Measurements from ENCODE around the gene CNNM4. TPM values are rescaled to one million over a fixed set of nuclear protein-coding genes. Genes with fewer than 3 reads are reported as not detected.

CNNM4 gene
- total and polyA plus RNA-seq, 7 donors, result 2.3 to 36.7 (median 6.6) TPM

DNA sequence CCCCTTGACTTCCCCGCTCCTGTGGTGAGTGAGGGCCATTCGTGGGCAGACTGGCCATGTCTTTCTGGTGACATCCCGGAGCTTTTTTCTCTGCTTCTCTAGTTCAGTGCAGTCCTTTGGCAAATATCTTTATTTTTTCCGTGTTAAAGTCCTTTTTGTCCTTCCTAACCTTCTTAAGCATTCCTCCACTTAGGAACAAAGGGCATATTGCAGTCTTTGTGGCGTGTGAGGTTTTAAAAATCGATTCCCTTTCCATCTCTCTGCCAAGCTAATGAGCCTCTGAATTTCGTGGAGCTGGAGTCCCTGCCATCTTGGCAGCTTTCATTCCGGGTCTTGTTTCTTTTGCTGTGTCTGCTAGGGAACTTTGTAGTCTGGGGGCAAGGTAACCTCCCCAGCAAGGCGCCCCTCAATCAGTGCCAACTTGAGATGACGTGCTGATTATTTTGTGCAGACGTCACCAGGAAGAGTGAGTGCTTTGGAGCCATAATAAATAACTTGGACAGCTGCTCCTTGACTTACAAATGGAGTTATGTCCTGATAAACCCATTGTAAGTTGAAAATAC lies 60.5 kb downstream of the CNNM4 start:
- no peak for DNase-seq
- intact Hi-C loops (cut with DNase I), result no loop called here
- WGBS, 2 donors, result 45 to 81% methylated on average over 11 of the region's 11 CpGs
- no peak overlapping the region for H3K4me3 ChIP-seq
- no peaks in the 10 kb centered on the region for H3K27me3 ChIP-seq
- H3K36me3 ChIP-seq, result peaks cover 0 to 14% (median 10%) of the 10 kb centered on the region in 4 donors
- no peaks in the 10 kb centered on the region for H3K9me3 ChIP-seq
- peaks cover 0 to 82% (median 74%) of the 10 kb centered on the region in 4 donors for H3K4me1 ChIP-seq
- TF ChIP-seq POLR2AphosphoS5 (IDR thresholded peaks at IDR 0.05) (no peak), EP300 (IDR thresholded peaks at IDR 0.05) (no peak), POLR2A (IDR thresholded peaks at IDR 0.05) (no peak)
- TF ChIP-seq, protein P1, sequence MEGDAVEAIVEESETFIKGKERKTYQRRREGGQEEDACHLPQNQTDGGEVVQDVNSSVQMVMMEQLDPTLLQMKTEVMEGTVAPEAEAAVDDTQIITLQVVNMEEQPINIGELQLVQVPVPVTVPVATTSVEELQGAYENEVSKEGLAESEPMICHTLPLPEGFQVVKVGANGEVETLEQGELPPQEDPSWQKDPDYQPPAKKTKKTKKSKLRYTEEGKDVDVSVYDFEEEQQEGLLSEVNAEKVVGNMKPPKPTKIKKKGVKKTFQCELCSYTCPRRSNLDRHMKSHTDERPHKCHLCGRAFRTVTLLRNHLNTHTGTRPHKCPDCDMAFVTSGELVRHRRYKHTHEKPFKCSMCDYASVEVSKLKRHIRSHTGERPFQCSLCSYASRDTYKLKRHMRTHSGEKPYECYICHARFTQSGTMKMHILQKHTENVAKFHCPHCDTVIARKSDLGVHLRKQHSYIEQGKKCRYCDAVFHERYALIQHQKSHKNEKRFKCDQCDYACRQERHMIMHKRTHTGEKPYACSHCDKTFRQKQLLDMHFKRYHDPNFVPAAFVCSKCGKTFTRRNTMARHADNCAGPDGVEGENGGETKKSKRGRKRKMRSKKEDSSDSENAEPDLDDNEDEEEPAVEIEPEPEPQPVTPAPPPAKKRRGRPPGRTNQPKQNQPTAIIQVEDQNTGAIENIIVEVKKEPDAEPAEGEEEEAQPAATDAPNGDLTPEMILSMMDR (IDR thresholded peaks at IDR 0.05), result no peak
- no peak overlapping the region for H3K27ac ChIP-seq

DNA sequence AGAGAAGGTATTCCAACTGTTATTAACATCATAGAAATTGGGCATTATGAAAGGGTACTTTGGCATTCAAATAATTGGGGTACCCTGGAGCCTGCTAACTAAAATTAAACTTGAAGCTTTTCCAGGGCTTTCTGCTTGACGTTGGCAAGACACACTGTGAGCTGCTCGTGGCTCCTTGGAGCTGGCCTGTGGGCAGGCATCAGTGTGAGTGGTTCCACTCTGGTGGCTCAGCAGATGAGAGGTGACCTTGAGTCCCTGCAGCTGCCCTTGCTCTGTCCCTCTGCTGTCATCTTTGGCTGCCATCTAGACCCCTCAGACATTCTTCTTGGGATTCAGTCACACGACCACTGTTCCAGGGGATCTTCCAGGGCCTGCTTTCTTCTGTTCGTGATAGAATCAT lies 62.1 kb downstream of the CNNM4 start:
- TF ChIP-seq EP300 (IDR thresholded peaks at IDR 0.05), result no peak
- TF ChIP-seq, protein P1 (IDR thresholded peaks at IDR 0.05), result no peak
- TF ChIP-seq POLR2A (IDR thresholded peaks at IDR 0.05), result no peak
- Histone ChIP-seq H3K27me3 (no peaks in the 10 kb centered on the region), H3K4me3 (no peak overlapping the region), H3K27ac (peak overlapping the region; percentile 54 to 64 (median 58)), H3K36me3 (peaks cover 5 to 29% (median 21%) of the 10 kb centered on the region in 4 donors), H3K9me3 (no peaks in the 10 kb centered on the region), H3K4me1 (peaks cover 0 to 76% (median 66%) of the 10 kb centered on the region in 4 donors)
- WGBS, 2 donors, result 86 to 89% methylated on average over 4 of the region's 4 CpGs
- intact Hi-C loops (cut with DNase I), result no loop called here
- DNase-seq, result no peak

DNA sequence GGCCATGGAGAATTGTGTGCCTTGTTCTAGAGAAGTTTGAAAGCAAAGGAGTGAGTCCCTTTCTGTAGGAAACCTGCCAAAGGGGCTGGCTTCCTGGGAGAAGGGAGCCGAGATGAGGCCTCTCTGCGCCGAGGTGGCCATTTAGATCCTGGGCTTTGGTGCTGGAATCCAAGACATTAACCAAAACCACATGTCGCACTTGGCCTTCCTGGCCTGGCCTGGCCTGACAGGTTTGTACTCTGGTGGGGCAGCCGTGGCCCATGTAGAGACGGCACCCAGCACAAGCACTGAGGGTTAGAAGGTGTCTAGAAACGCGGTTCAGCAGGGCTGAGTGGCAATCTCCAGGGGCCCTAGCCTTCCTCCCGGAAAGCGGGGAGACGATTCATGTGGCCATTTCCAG lies 62.5 kb downstream of the CNNM4 start:
- TF ChIP-seq POLR2A (IDR thresholded peaks at IDR 0.05) (no peak), POLR2AphosphoS5 (IDR thresholded peaks at IDR 0.05) (no peak), EP300 (IDR thresholded peaks at IDR 0.05) (no peak)
- TF ChIP-seq, protein P1 (IDR thresholded peaks at IDR 0.05), result no peak
- Histone ChIP-seq H3K9me3 (no peaks in the 10 kb centered on the region), H3K36me3 (peaks cover 9 to 34% (median 25%) of the 10 kb centered on the region in 4 donors), H3K4me1 (peaks cover 0 to 72% (median 62%) of the 10 kb centered on the region in 4 donors), H3K27me3 (no peaks in the 10 kb centered on the region), H3K27ac (peak overlapping the region; percentile 54 to 64 (median 58)), H3K4me3 (no peak overlapping the region)
- intact Hi-C loops (cut with DNase I), result no loop called here
- WGBS, 2 donors, result 91 to 92% methylated on average over 11 of the region's 11 CpGs
- no peak for DNase-seq

DNA sequence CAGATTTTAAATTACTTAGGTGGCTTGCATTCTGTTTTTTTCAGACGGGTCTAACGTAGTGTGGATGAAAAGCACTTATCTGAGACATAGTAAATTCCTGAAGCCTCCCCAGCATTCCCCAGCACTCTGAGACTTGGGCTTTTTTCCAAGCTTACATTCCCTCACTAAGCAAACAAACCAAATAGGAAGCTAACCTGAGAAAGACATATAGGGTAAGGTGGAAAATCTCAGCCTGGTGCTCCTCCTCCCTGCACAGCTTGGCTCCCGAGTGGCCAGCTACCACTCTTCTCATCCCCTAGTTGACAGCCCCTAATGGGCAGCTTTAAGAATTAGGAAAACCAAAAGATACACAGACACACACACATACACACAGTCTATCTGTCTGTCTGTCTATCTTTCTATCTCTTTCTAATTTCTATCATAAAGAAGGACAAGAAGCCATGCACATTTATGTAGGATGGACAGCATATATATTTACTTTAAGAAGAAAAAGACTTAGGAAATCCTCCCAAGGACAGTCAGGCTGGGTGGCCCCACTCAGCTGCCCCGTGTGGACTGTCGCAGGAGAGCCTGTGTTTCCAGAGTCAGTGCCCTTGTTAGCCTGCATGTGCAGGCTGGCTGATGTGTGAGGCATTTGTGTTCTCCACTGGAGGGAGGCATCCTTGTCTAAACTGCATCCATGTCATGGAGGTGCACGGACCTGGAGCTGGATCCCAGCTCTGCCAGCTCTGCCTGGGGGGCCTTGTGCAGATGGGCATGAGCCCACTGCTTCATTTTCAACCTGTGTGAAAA lies 63.6 kb downstream of the CNNM4 start:
- no peak overlapping the region for H3K4me3 ChIP-seq
- no peaks in the 10 kb centered on the region for H3K27me3 ChIP-seq
- DNase-seq, result no peak
- TF ChIP-seq POLR2AphosphoS5 (IDR thresholded peaks at IDR 0.05) (no peak), POLR2A (IDR thresholded peaks at IDR 0.05) (no peak), EP300 (IDR thresholded peaks at IDR 0.05) (no peak)
- TF ChIP-seq, protein P1 (IDR thresholded peaks at IDR 0.05), result no peak
- WGBS, 2 donors, result 44 to 67% methylated on average over 6 of the region's 6 CpGs
- intact Hi-C loops (cut with DNase I), result no loop called here
- H3K27ac ChIP-seq, result peak overlapping the region; percentile 54 to 64 (median 58)
- H3K36me3 ChIP-seq, result peaks cover 20 to 44% (median 35%) of the 10 kb centered on the region in 4 donors
- H3K4me1 ChIP-seq, result peaks cover 0 to 61% (median 51%) of the 10 kb centered on the region in 4 donors
- no peaks in the 10 kb centered on the region for H3K9me3 ChIP-seq

All from sigmoid colon (tissue), 7 donors.